Spleen (tissue), 11 donors: Measurements from ENCODE around the gene YPEL4. TPM values are rescaled to one million over a fixed set of nuclear protein-coding genes. Genes with fewer than 3 reads are reported as not detected.

Source experiments
- DNase-seq: peaks from one replicate; pipeline ENCODE4 v3.0.0-alpha.2; 2020
- H3K27ac ChIP-seq, 8 donors: fragments of 200-600 bp; sonication (generic) in 7 of 8; 1 replicate in 4 of 8; 2 replicates in 4 of 8; pipeline versions ENCODE4 v1.5.0 to v1.8.0; 2016 to 2021; ENCODE audit warnings: inconsistent platforms in 4 of 8, mild to moderate bottlenecking in 4 of 8, moderate library complexity in 1 of 8
- H3K27me3 ChIP-seq, 7 donors: fragments of 200-600 bp; sonication (generic) in 6 of 7; replicated peaks in 1 of 7; 1 replicate in 4 of 7; 2 replicates in 3 of 7; pipeline versions ENCODE4 v1.5.0 to v1.8.0; 2016 to 2021; ENCODE audit warnings: inconsistent platforms in 3 of 7, mild to moderate bottlenecking in 1 of 7
- H3K36me3 ChIP-seq, 6 donors: fragments of 200-600 bp; sonication (generic) in 5 of 6; 1 replicate in 4 of 6; 2 replicates in 2 of 6; pipeline versions ENCODE4 v1.5.0 to v1.8.0; 2016 to 2021; ENCODE audit warnings: inconsistent platforms in 2 of 6
- H3K4me1 ChIP-seq, 6 donors: fragments of 200-600 bp; sonication (generic) in 5 of 6; 1 replicate in 3 of 6; 2 replicates in 3 of 6; pipeline versions ENCODE4 v1.5.0 to v1.8.0; 2016 to 2021; ENCODE audit warnings: inconsistent platforms in 3 of 6
- H3K4me3 ChIP-seq, 8 donors: fragments of 200-600 bp; sonication (generic) in 7 of 8; 1 replicate in 4 of 8; 2 replicates in 4 of 8; pipeline versions ENCODE4 v1.5.0 to v1.8.0; 2016 to 2021; ENCODE audit warnings: inconsistent platforms in 4 of 8, mild to moderate bottlenecking in 4 of 8, moderate library complexity in 2 of 8
- H3K9me3 ChIP-seq, 8 donors: fragments of 200-600 bp; sonication (generic) in 7 of 8; 1 replicate in 4 of 8; 2 replicates in 4 of 8; pipeline versions ENCODE4 v1.5.0 to v1.8.0; 2016 to 2021; ENCODE audit warnings: inconsistent platforms in 4 of 8
- POLR2A ChIP-seq, 3 donors: fragments of 450-650 bp; IDR thresholded peaks; one replicate each; pipeline ENCODE4 v1.5.1; 2017; ENCODE audit warnings: antibody characterized with exemption in 3 of 3, mild to moderate bottlenecking in 1 of 3
- POLR2AphosphoS5 ChIP-seq, 3 donors: sonication (generic); formaldehyde crosslinking; IDR thresholded peaks; one replicate each; pipeline ENCODE4 v1.5.1; 2017; ENCODE audit warnings: antibody characterized with exemption in 3 of 3
- WGBS, 5 donors: extraction: QIAGEN DNeasy Blood & Tissue Kit in 3 of 5; methylation state at CpG; one replicate each; pipeline versions ENCODE4 v1.1.5 to v1.1.7; 2013 to 2018; 5-methylcytosine and 5-hydroxymethylcytosine counted together
- intact Hi-C: fragments of 100-400 bp; cut with DNase I; formaldehyde crosslinking; loops from one replicate; pipeline ENCODE4 v1.15.0; 2023; ENCODE audit warnings: low total_unique reads
- polyA plus RNA-seq, 3 donors: library from polyadenylated mRNA; stranded (reverse); fragments of 200-250 nt; gene quantifications; one replicate each; pipeline ENCODE4 v1.2.1, GENCODE V29; 2013
- total RNA-seq, 7 donors: library from RNA; depleted of rRNA in 3 of 7; stranded (reverse); fragments of >200 nt in 3 of 7; fragmentation: NEBNext Ultra II Directional in 4 of 7; extraction: Animal tissue kit (Norgen Biotek cat#: 25700) in 4 of 7; gene quantifications; one replicate each; pipeline versions ENCODE4 v1.1.0 to v1.2.1, GENCODE V29; 2016 to 2021
- TF ChIP-seq, protein P1 (sequence below), 11 experiments: fragments of 200-600 bp in 7 of 11; fragments of 450-650 bp in 4 of 11; sonication (generic) in 4 of 11; IDR thresholded peaks in 8 of 11; conservative IDR thresholded peaks in 3 of 11; 1 replicate in 7 of 11; 2 replicates in 4 of 11; pipeline versions ENCODE4 v1.4.0 to v1.8.0; 2016 to 2021; ENCODE audit warnings: antibody characterized with exemption in 11 of 11, inconsistent platforms in 4 of 11, mild to moderate bottlenecking in 1 of 11
- donor health status: healthy with polysubstance abuse.
- donor health status: DM: no; HTN: no; CAD: no; lungs with moderate emphysema.
- donor health status: DM: no; HTN: no; CAD: no.
- donor health status: Bipolar disorder and iron deficiency.
- donor health status: healthy.
- donor health status: DM: no; HTN: no; CAD: no.
- donor health status: DM: yes; HTN: yes; CAD: no.

Gene YPEL4
- total and polyA plus RNA-seq, 10 donors, result 0.63 to 8.3 (median 1.9) TPM

DNA sequence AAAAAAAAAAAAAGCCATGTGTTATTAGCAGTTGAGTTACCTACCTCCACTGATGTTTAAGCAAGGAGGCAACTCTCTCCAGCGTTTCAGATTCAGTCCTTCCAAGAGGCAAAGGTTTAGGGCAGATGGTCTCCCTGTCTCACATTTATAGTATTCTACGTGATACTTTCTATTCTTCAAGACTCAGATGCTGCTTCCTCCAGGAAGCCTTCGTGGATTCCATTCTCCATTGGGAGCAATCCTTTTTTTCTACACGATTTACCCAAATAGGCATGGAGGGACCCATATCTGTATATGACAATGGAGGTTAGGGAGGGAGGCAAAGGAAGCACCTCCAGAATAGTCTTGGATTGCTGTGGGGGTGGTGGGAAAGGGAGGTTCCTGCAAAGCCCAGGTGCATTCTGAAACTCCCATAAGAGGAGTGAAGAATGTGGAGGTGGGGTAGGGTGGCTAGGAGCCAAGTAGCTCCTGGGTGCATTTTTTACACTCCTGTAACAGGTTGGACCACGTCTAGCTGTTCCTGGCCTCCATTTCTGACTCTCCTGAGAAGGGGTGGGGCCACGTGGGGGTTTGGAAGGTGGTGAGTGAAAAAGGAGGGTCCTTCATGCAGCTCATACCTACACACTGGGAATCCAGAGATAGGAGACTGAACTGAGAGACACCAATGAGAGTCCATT is 16.2 kb downstream of the YPEL4 start:
- Histone ChIP-seq H3K27ac (no peak overlapping the region), H3K4me3 (no peak overlapping the region), H3K27me3 (peaks cover 0 to 69% (median 20%) of the 10 kb centered on the region in 7 donors), H3K36me3 (no peaks in the 10 kb centered on the region), H3K4me1 (peaks cover 6 to 14% (median 13%) of the 10 kb centered on the region in 6 donors), H3K9me3 (no peaks in the 10 kb centered on the region)
- TF ChIP-seq, protein P1, sequence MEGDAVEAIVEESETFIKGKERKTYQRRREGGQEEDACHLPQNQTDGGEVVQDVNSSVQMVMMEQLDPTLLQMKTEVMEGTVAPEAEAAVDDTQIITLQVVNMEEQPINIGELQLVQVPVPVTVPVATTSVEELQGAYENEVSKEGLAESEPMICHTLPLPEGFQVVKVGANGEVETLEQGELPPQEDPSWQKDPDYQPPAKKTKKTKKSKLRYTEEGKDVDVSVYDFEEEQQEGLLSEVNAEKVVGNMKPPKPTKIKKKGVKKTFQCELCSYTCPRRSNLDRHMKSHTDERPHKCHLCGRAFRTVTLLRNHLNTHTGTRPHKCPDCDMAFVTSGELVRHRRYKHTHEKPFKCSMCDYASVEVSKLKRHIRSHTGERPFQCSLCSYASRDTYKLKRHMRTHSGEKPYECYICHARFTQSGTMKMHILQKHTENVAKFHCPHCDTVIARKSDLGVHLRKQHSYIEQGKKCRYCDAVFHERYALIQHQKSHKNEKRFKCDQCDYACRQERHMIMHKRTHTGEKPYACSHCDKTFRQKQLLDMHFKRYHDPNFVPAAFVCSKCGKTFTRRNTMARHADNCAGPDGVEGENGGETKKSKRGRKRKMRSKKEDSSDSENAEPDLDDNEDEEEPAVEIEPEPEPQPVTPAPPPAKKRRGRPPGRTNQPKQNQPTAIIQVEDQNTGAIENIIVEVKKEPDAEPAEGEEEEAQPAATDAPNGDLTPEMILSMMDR (IDR thresholded peaks at IDR 0.05 in 8 of 11, conservative IDR thresholded peaks at IDR 0.05 in 3 of 11), result no peak
- TF ChIP-seq POLR2AphosphoS5 (IDR thresholded peaks at IDR 0.05) (no peak), POLR2A (IDR thresholded peaks at IDR 0.05) (no peak)
- 76 to 92% (median 83%) methylated on average over 6 of the region's 6 CpGs for WGBS, 5 donors
- intact Hi-C loops, result no loop called here
- DNase-seq, result no peak

DNA sequence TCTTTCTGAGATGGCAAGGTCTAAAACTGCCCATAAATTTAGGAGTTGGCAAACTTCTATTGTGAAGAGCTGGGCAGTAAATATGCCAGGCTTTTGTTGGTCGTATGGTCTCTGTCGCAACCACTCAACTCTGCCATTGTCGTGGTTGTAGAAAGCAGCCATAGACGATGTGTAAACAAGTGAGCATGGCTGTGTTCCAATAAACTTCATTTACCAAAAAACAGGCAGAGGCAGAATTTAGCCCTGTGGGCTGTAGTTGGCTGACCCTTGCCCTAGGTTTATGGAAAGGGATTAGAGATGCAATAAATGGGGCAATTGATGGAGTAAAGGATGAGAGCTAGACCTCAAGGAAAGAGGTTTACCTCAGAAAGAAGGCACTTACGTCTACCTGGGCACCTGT is 17.6 kb downstream of the YPEL4 start:
- Histone ChIP-seq H3K36me3 (no peaks in the 10 kb centered on the region), H3K9me3 (no peaks in the 10 kb centered on the region), H3K4me3 (no peak overlapping the region), H3K4me1 (no peaks in the 10 kb centered on the region), H3K27ac (no peak overlapping the region), H3K27me3 (peaks cover 0 to 55% (median 5%) of the 10 kb centered on the region in 7 donors)
- intact Hi-C loops, result no loop called here
- no peak for DNase-seq
- WGBS, 5 donors, result 63 to 87% (median 70%) methylated on average over 5 of the region's 5 CpGs
- TF ChIP-seq POLR2A (IDR thresholded peaks at IDR 0.05) (no peak), POLR2AphosphoS5 (IDR thresholded peaks at IDR 0.05) (no peak)
- TF ChIP-seq, protein P1 (IDR thresholded peaks at IDR 0.05 in 8 of 11, conservative IDR thresholded peaks at IDR 0.05 in 3 of 11), result no peak

DNA sequence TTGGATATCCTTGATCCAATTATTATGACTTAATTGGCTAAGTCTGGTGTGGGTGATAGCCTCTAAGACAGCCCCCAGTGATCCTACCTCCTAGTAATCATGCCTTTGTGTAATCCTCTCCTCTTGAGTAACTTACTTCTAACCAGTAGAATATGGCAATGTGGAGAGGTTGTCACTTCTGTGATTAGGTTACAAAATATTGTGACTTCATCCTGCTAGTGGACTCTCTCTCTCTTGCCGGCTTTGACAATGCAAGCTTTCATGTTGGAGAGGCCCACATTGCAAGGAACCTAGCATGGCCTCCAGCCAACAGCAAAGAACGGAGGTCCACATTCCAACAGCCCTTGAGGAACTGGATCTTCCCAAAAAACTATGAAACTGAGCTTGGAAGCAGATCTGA is 19.5 kb downstream of the YPEL4 start:
- 46 to 84% (median 56%) methylated on average over 2 of the region's 2 CpGs for WGBS, 5 donors
- intact Hi-C loops, result no loop called here
- Histone ChIP-seq H3K4me1 (no peaks in the 10 kb centered on the region), H3K36me3 (no peaks in the 10 kb centered on the region), H3K27ac (no peak overlapping the region), H3K4me3 (no peak overlapping the region), H3K27me3 (peaks cover 0 to 39% (median 0%) of the 10 kb centered on the region in 7 donors), H3K9me3 (no peaks in the 10 kb centered on the region)
- no peak for DNase-seq
- TF ChIP-seq POLR2AphosphoS5 (IDR thresholded peaks at IDR 0.05) (no peak), POLR2A (IDR thresholded peaks at IDR 0.05) (no peak)
- TF ChIP-seq, protein P1 (IDR thresholded peaks at IDR 0.05 in 8 of 11, conservative IDR thresholded peaks at IDR 0.05 in 3 of 11), result no peak

DNA sequence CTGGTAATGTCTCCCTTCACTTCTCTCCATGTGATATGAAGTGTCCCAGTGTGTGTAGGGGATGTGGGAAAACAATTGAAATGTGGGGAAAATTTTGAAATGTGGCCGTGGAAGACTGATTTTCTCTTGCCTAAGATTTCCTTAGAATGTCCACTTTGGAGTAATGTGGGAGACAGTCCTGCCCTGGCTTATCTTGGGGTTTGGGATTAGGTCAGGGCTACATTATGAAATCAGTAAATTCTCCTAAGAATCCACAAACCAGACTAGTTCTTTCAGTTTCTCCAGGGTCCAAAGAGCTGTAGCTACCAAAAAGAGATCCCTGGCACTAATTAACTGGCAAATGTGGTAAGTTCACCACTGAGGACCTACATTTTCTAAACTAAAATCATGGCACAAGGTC is 22.8 kb downstream of the YPEL4 start:
- no peak for DNase-seq
- Histone ChIP-seq H3K27ac (no peak overlapping the region), H3K9me3 (no peaks in the 10 kb centered on the region), H3K4me3 (no peak overlapping the region), H3K36me3 (no peaks in the 10 kb centered on the region), H3K4me1 (no peaks in the 10 kb centered on the region), H3K27me3 (peaks cover 0 to 7% (median 0%) of the 10 kb centered on the region in 7 donors)
- TF ChIP-seq POLR2A (IDR thresholded peaks at IDR 0.05) (no peak), POLR2AphosphoS5 (IDR thresholded peaks at IDR 0.05) (no peak)
- TF ChIP-seq, protein P1 (IDR thresholded peaks at IDR 0.05 in 8 of 11, conservative IDR thresholded peaks at IDR 0.05 in 3 of 11), result no peak
- intact Hi-C loops, result no loop called here
- WGBS, 5 donors, result 64 to 83% (median 77%) methylated on average over 1 of the region's 1 CpG
